Activated CD8-positive, alpha-beta memory T cell treated with anti-CD3 and anti-CD28 coated beads for 36 hours (primary cell): ENCODE results near the gene MYO1D. TPM values are rescaled to one million over a fixed set of nuclear protein-coding genes. Genes with fewer than 3 reads are reported as not detected.
"Not testable (repeated sequence)": the region's sequence is repeated elsewhere in the genome, so short reads cannot be mapped to it uniquely, and the experiment has no call there.

Source experiments
- CTCF ChIA-PET: fragments of 350-600 bp; sonication (Branson Sonifier 250); formaldehyde crosslinking; loops from one replicate; lab custom pipeline; 2021; ENCODE audit warnings: antibody characterized with exemption; lab: Charles Lee
- POLR2A ChIA-PET: fragments of 350-600 bp; sonication (Branson Sonifier 250); formaldehyde crosslinking; loops from one replicate; lab custom pipeline; 2021; ENCODE audit warnings: antibody characterized with exemption; lab: Charles Lee
- total RNA-seq, 2 experiments: library from RNA; stranded (reverse); gene quantifications; one replicate each; pipeline ENCODE4 v1.2.3, GENCODE V29; 2021

The MYO1D gene
- total RNA-seq, 2 experiments from 2014 or later = 10.5 to 12.5 TPM

DNA sequence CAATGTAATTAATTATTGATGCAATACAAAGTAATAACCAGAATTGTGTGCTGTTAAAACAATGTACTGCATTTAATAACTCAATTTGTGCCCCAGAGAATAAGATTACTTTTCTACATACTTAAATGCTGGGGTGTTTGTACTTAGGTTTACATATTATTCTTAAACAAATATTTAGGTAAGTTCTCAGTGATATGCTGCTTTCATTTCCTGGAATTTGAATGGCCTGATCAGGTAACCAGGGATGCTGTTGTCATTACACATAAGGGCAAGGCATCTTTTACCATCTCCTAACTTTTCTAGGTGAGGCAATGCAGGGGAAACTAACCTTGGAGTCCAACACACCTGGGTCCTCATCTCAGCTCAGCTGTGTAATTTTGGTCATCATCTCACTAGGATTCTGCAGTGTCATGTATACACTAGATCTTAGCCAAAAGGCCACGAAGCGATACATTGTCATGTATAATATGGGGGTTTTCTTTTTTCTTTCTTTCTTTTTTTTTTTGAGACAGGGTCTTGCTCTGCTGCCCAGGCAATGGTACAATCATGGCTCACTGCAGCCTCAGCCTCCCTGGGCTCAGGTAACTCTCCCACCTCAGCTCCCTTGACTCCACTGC lies 45.2 kb downstream of the MYO1D start:
- ChIA-PET POLR2A (interaction anchor here (0.6 kb wide), 1 partner anchor 26 kb away, joined by 3 read pairs; no protein-coding TSS in a partner anchor), CTCF (interaction anchor here (1.0 to 2.0 kb wide), 2 partner anchors 46 to 48 kb away, joined by 3 to 5 read pairs; no protein-coding TSS in a partner anchor)

GRCh38 chr17:32831223-32831622 lies 45.7 kb downstream of the MYO1D start:
- CTCF ChIA-PET = interaction anchor here (1.0 to 2.0 kb wide), 2 partner anchors 46 to 48 kb away, joined by 3 to 5 read pairs; no protein-coding TSS in a partner anchor

DNA sequence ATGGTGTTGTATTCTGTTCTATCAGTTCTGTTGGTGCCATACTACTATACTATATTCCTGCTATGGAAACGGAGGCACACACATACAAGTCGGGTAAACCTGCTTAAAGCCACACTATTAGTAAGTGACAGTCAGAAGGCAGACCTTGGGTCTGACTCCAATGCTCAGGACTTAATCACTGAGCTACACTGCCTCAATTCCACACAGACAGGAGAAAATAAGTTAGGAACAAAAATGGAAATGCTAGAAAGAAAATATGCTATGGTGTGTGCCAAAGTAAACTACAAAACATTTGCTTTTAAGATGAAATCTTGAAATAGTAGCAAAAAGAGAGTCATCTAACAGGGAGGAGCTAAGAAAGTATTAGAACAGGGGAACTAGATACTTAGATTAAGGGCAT lies 48.1 kb downstream of the MYO1D start:
- POLR2A ChIA-PET = no interaction called here
- CTCF ChIA-PET = no interaction called here

More at GRCh38 chr17:32831223-32831622, 45.7 kb downstream of the MYO1D start:
- POLR2A ChIA-PET = no interaction called here

DNA sequence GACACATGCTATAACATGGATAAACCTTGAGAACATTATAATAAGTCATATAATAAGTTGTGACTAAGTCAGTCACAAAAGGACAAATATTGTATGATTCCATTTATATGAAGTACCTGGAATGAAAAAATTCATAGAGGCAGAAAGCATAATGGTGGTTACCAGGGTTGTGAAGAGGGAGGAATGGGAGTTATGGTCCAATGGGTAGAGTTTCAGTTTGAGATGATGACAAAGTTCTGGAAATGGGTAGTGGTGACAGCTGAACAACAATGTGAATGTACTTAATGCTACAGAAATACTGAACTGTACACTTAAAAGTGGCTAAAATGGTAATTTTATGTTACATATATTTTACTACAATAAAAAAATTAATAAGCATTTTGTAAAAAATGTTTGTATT lies 49.7 kb downstream of the MYO1D start:
- ChIA-PET POLR2A (no interaction called here), CTCF (no interaction called here)

DNA sequence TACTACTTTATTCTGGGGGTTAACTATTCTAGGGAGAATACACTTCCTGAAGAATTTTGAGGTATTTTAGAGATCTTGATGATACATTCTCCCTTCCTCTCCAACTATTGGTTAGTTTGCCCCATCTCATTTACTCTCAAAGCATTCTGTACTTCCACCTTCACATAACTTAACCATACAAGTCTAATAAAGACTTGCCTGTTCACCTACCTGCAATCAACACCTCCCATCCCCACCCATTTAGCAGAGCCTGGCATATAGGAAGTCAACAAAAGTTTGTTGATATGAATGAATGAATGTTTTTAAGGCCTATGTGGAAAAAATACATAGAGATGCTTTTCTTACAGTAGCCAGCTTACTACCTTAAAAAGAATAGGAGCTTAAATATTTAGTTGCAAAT lies 50.8 kb downstream of the MYO1D start:
- ChIA-PET CTCF (no interaction called here), POLR2A (no interaction called here)

GRCh38 chr17:32824334-32824733 lies 52.6 kb downstream of the MYO1D start:
- ChIA-PET POLR2A (no interaction called here), CTCF (interaction anchor here (1.5 kb wide), 1 partner anchor 53 kb away, joined by 5 read pairs; no protein-coding TSS in a partner anchor)

DNA sequence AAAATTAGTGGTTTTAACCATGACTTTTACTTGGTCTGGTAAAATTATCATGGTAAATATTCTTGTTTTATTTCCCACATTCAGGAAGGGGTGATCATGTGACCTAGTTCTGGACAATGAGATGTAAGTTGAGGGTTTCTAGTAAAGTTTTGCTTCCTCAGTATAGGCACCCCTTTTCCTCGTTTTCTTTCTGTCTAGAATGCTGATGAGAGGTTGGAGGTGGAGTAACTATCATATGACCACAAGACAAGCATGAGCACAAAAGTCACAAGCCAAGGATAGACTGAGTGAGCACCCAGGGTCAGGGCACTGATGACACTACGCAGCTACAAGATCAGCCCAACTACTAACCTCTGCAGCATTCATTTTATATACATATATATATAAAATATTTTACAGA lies 53.9 kb downstream of the MYO1D start:
- CTCF ChIA-PET = no interaction called here
- POLR2A ChIA-PET = no interaction called here

GRCh38 chr17:32821987-32822934 lies 54.7 kb downstream of the MYO1D start:
- CTCF ChIA-PET = not testable (repeated sequence)
- POLR2A ChIA-PET = interaction anchor here (0.6 kb wide), 1 partner anchor 807 kb away, joined by 5 read pairs; no protein-coding TSS in a partner anchor

DNA sequence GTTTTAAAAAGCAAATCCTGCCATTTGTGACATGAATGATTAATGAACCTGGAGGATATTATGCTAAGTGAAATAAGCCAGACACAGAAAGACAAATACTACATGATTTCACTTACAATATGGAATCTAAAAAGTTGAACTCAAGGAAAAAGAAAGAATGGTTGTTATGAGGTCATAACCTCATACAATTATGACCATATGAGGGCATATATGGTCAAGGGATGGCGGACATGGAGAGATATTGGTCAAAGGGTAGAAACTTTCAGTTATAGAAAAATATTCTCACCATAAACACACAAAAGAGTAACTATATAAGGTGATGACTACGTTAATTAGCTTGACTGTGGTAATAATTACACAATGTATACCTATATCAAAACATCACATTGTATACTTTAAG lies 56.5 kb downstream of the MYO1D start:
- POLR2A ChIA-PET = no interaction called here

DNA sequence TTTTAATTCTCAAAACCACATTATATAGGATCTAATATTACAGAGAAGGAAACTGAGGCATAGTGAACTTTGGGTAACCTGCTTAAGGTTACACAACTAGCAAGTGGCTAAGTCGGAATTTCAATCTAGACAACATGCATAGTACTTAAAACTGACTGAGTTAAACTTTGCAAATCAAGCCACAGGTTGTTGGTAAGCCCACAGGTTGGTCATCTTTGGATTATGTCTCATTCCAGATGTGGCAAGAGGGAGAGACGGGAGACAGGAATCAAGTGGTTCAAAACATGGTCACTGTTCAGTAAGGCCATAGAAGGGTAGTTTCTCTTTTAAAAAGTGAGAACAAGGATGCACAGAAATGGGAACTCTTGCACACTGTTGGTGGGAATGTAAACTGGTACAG lies 57.1 kb downstream of the MYO1D start:
- CTCF ChIA-PET = no interaction called here
- POLR2A ChIA-PET = no interaction called here

More for the DNA sequence above, 56.5 kb downstream of the MYO1D start:
- CTCF ChIA-PET = no interaction called here

GRCh38 chr17:32819035-32819434 lies 57.9 kb downstream of the MYO1D start:
- ChIA-PET POLR2A (no interaction called here), CTCF (no interaction called here)

DNA sequence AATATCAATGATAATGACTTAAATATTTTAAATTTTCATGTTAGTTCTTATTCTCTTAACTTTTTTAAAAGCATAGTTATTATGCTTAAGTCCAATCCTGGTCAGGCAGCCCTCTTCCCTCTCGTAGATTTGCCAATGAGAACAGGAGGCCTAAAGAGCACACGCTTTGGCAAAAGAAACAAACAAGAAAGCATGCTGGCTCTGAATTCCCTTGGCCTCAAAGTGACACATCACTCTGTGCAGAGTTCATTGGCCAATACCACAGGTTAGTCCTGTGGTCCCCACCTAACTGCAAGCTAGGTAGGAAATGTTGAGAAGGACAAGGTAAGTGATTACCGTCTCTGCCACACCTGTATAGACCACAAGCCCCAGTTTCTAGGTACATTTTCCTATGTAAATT lies 61.5 kb downstream of the MYO1D start:
- ChIA-PET POLR2A (no interaction called here), CTCF (no interaction called here)

- ChIA-PET CTCF (no interaction called here), POLR2A (no interaction called here)
Observed at GRCh38 chr17:32814836-32815235, 62.1 kb downstream of the MYO1D start.

DNA sequence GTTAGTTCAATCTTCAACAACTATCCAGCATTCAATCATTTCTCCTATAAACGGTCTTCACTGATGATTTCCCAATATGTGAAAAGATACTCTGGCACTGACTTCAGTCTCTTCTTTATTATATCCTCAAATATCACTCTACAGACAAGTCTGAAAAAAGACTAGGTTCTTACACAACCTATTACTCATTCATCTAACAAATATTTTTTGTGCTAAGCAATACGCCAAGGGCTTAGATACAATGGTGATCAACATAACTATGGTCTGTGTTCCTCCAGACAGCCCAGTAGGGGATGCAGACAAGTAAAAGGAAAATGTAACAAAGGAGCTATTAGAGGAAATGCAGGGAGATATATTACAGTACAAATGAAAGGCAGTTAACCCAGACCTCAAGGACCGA lies 63.9 kb downstream of the MYO1D start:
- ChIA-PET POLR2A (no interaction called here), CTCF (no interaction called here)

DNA sequence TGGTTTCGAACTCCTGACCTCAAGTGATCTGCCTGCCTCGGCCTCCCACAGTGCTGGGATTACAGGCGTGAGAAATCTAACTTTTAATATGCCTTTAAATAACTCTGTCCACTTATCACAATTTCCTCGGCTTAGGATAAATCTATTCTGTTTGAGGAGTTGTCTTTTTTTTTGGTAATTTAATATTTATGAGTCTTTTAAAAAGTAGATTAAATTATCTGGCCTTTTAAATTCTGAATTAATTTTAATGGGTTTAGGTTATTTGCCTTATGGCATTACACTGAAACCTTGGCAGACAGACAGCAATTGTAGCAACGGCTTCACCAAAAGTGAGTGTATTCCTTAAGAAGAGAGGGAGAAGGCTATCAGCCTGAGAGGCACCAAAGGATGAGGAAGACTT lies 66.2 kb downstream of the MYO1D start:
- ChIA-PET CTCF (no interaction called here), POLR2A (no interaction called here)

- ChIA-PET POLR2A (no interaction called here), CTCF (interaction anchor here (1.5 kb wide), 1 partner anchor 70 kb away, joined by 4 read pairs; no protein-coding TSS in a partner anchor)
Observed at GRCh38 chr17:32807577-32807976, 69.3 kb downstream of the MYO1D start.

DNA sequence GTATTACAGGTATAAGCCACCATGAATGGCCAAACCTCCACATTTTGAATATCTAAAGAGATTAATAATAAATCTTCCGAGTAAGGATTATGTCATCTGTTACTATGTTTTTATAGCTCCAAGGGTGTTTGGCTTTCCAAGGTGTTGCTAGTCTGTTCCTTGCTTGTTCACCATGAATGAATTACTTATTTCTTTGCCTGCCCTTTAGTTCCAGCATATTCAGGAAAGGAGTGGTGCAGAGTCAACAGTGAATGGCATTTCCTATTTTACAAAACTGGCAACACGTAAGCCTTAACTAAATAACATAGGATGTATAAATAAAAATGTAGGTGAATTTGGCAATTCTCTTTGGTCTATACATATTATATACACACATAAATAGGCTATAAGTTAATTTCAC lies 70.3 kb downstream of the MYO1D start:
- POLR2A ChIA-PET = no interaction called here
- CTCF ChIA-PET = no interaction called here

DNA sequence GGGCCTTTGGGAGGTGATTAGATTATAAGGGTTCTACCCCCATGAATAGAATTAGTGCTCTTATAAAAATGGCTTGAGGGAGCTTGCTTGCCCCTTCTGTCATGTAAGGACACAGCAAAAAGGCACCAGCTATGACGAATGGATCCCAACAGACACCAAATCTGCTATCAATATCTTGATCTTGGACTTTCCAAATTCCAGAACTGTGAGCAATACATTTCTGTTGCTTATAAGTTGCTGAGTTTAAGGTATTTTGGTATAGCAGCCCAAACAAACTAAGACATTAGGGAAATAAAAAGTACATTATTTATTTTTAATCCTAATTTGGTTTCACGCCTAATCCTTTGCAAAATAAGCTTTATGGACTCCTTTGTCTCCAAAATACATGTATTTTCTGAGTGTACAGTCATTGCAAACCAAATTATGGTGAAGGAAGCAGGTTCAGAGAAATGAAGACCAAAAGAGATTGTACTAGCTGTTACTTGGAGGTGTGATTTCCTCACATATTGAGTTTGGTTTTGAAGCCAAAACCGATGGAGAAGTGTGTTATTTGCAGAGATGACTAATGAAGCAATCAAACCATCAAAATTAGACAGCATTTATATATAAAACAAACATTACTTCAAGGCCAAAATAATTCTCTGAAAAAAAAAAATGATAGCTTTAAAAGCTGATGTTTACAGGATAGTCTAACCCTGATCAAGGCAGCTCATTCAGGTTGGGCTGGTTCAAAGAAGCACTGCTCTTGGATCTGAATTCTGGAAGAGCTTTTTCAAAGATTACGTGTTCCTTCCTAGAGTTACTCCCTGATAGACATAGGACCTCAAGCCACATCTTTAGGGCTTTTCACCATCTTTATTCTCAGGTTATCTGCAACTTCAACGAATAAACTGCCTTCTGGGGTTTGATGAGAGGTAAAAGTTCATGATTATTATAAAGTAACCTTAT lies 71.6 kb downstream of the MYO1D start:
- POLR2A ChIA-PET = no interaction called here
- CTCF ChIA-PET = interaction anchor here (0.6 kb wide), 1 partner anchor 71 kb away, joined by 3 read pairs; no protein-coding TSS in a partner anchor

DNA sequence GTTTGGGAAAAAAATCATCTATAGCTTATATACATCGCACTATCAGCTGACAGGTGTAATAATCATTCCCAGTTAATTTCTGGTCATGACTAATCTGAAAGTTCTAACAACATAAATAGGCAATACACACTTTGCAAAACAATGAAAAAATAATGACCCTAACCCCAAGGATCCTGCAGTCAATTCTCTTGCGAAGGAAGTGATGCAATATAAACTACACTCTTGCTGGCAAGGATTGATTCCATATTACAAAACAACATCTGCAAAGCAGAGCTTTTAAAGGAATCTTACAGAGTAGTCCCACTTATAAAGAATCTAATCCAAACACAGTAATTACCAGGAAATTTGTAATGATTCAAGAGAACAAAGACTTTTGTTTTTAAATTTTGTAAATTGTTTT lies 73.4 kb downstream of the MYO1D start:
- ChIA-PET POLR2A (no interaction called here), CTCF (interaction anchor here (1.2 kb wide), 1 partner anchor 21 kb away, joined by 4 read pairs; no protein-coding TSS in a partner anchor)
